PC-3 (cell line): ENCODE measurements around the gene MET.

Source experiments
- CTCF ChIP-seq: fragments of 300-600 bp; sonication (generic); conservative IDR thresholded peaks from 2 replicates; pipeline ENCODE4 v1.5.1; 2017; ENCODE audit warnings: antibody characterized with exemption, low read depth, mild to moderate bottlenecking, low read length
- EZH2 ChIP-seq: fragments of 300-600 bp; sonication (generic); IDR thresholded peaks from one replicate; pipeline ENCODE4 v1.6.1; 2017; ENCODE audit warnings: antibody characterized with exemption, mild to moderate bottlenecking, low read length; ENCODE audit not compliant: unreplicated experiment
- EZH2phosphoT487 ChIP-seq: fragments of 300-600 bp; sonication (generic); IDR thresholded peaks from 2 replicates; pipeline ENCODE4 v1.6.1; 2018; ENCODE audit warnings: mild to moderate bottlenecking, antibody characterized with exemption, low read length, borderline replicate concordance

GRCh38 chr7:116698396-116698795 lies 26.4 kb downstream of the MET start:
- TF ChIP-seq CTCF (no peak), EZH2 (no peak), EZH2phosphoT487 (no peak)
